ENCODE measurements around the gene SOWAHC. TPM values are rescaled to one million over a fixed set of nuclear protein-coding genes. Genes with fewer than 3 reads are reported as not detected.
A peak's percentile ranks its signal among the peaks of the same experiment; 100 is the strongest.

SOWAHC gene
- polyA plus RNA-seq, 1 of the 3 experiments (the other 2 are of a cell fraction), result 2.9 TPM

- H3F3A ChIP-seq (replicated peaks; ENCODE audit: insufficient read depth), result no peaks in the 10 kb centered on the region
- no peak overlapping the region for H3K9ac ChIP-seq
- H3K9me2 ChIP-seq, result no peaks in the 10 kb centered on the region
- H3K27ac ChIP-seq (ENCODE audit: low read depth in 2 of 2, low read length in 1 of 2), result no peak overlapping the region
- H3K79me2 ChIP-seq (ENCODE audit: insufficient read depth), result no peaks in the 10 kb centered on the region
- ChIA-PET CTCF (interaction anchor here (1.3 to 1.4 kb wide), 2 partner anchors 91 to 99 kb away, joined by 4 read pairs; no protein-coding TSS in a partner anchor), POLR2A (interaction anchor here (1.3 kb wide), 1 partner anchor 31 kb away, joined by 3 read pairs; the partner anchor contains the start of genes SEPTIN10 and SOWAHC)
- no peak overlapping the region for H3K4me3 ChIP-seq (ENCODE audit: low read depth in 2 of 2, low read length in 1 of 2)
- H3K4me1 ChIP-seq (ENCODE audit: control insufficient read depth in 1 of 2, insufficient read depth in 2 of 2, low read depth in 1 of 2, low read length in 1 of 2), result peaks cover 0 to 2% of the 10 kb centered on the region in 2 experiments; a peak in 1 of 4 replicates
- no peaks in the 10 kb centered on the region for H3K9me3 ChIP-seq
- 63% methylated on average over 12 of the region's 12 CpGs for WGBS (ENCODE audit: low lambda C conversion rate)
- peak; percentile 34 for DNase-seq
- no peaks in the 10 kb centered on the region for H3K27me3 ChIP-seq (ENCODE audit: insufficient read depth)
- H2AFZ ChIP-seq (ENCODE audit: low read depth), result peak overlapping the region; percentile 47
- H4K20me1 ChIP-seq (ENCODE audit: insufficient read depth), result no peaks in the 10 kb centered on the region
- no peak overlapping the region for H3K4me2 ChIP-seq
- H3K36me3 ChIP-seq (replicated peaks in 1 of 2; ENCODE audit: control insufficient read depth in 1 of 2, insufficient read depth in 2 of 2, low read length in 1 of 2), result no peaks in the 10 kb centered on the region
- TF ChIP-seq, protein P1, sequence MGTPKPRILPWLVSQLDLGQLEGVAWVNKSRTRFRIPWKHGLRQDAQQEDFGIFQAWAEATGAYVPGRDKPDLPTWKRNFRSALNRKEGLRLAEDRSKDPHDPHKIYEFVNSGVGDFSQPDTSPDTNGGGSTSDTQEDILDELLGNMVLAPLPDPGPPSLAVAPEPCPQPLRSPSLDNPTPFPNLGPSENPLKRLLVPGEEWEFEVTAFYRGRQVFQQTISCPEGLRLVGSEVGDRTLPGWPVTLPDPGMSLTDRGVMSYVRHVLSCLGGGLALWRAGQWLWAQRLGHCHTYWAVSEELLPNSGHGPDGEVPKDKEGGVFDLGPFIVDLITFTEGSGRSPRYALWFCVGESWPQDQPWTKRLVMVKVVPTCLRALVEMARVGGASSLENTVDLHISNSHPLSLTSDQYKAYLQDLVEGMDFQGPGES (IDR thresholded peaks at IDR 0.05; ENCODE audit: low read depth, low read length), result no peak
- TF ChIP-seq, protein P2, sequence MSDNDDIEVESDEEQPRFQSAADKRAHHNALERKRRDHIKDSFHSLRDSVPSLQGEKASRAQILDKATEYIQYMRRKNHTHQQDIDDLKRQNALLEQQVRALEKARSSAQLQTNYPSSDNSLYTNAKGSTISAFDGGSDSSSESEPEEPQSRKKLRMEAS (IDR thresholded peaks at IDR 0.05; ENCODE audit: low read depth), result no peak
- TF ChIP-seq, protein P3, sequence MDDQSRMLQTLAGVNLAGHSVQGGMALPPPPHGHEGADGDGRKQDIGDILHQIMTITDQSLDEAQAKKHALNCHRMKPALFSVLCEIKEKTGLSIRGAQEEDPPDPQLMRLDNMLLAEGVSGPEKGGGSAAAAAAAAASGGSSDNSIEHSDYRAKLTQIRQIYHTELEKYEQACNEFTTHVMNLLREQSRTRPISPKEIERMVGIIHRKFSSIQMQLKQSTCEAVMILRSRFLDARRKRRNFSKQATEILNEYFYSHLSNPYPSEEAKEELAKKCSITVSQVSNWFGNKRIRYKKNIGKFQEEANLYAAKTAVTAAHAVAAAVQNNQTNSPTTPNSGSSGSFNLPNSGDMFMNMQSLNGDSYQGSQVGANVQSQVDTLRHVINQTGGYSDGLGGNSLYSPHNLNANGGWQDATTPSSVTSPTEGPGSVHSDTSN (IDR thresholded peaks at IDR 0.05), result no peak
- TF ChIP-seq, protein P4, sequence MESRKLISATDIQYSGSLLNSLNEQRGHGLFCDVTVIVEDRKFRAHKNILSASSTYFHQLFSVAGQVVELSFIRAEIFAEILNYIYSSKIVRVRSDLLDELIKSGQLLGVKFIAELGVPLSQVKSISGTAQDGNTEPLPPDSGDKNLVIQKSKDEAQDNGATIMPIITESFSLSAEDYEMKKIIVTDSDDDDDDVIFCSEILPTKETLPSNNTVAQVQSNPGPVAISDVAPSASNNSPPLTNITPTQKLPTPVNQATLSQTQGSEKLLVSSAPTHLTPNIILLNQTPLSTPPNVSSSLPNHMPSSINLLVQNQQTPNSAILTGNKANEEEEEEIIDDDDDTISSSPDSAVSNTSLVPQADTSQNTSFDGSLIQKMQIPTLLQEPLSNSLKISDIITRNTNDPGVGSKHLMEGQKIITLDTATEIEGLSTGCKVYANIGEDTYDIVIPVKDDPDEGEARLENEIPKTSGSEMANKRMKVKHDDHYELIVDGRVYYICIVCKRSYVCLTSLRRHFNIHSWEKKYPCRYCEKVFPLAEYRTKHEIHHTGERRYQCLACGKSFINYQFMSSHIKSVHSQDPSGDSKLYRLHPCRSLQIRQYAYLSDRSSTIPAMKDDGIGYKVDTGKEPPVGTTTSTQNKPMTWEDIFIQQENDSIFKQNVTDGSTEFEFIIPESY (IDR thresholded peaks at IDR 0.05; ENCODE audit: borderline replicate concordance, low read depth), result no peak
- TF ChIP-seq FOXJ3 (CRISPR knock-in tag; IDR thresholded peaks at IDR 0.05) (no peak), USF2 (IDR thresholded peaks at IDR 0.05; ENCODE audit: borderline replicate concordance, low read depth, low read length) (no peak), JUND (IDR thresholded peaks at IDR 0.05) (no peak), CTCF (IDR thresholded peaks at IDR 0.05) (no peak), RAD21 (IDR thresholded peaks at IDR 0.05; ENCODE audit: low read length) (no peak), RFX5 (IDR thresholded peaks at IDR 0.05; ENCODE audit: low read length) (no peak)
These were observed 30.6 kb downstream of the SOWAHC start for GRCh38 chr2:109644571-109645275.
